ENCODE data around the gene CAND2. TPM values are rescaled to one million over a fixed set of nuclear protein-coding genes. Genes with fewer than 3 reads are reported as not detected.

CAND2 gene
- total RNA-seq, 3 donors from 2014 or later = 1.3 to 14.1 (median 1.4) TPM

- Histone ChIP-seq H3K36me3 (ENCODE audit: low read depth) (peaks cover 9% of the 10 kb centered on the region), H3K4me3 (peak overlapping the region; percentile 65), H3K9me3 (no peaks in the 10 kb centered on the region), H3K4me1 (ENCODE audit: low read depth) (peaks cover 18% of the 10 kb centered on the region)
- no peak for TF ChIP-seq CTCF (IDR thresholded peaks at IDR 0.05)
- intact Hi-C loops (cut with DNase I, micrococcal nuclease) = no loop called here
- ATAC-seq (peak; percentile 60), DNase-seq (peak in 1 of 3 donors; percentile 19)
Observed at GRCh38 chr3:12840591-12841148, 44.2 kb downstream of the CAND2 start.

DNA sequence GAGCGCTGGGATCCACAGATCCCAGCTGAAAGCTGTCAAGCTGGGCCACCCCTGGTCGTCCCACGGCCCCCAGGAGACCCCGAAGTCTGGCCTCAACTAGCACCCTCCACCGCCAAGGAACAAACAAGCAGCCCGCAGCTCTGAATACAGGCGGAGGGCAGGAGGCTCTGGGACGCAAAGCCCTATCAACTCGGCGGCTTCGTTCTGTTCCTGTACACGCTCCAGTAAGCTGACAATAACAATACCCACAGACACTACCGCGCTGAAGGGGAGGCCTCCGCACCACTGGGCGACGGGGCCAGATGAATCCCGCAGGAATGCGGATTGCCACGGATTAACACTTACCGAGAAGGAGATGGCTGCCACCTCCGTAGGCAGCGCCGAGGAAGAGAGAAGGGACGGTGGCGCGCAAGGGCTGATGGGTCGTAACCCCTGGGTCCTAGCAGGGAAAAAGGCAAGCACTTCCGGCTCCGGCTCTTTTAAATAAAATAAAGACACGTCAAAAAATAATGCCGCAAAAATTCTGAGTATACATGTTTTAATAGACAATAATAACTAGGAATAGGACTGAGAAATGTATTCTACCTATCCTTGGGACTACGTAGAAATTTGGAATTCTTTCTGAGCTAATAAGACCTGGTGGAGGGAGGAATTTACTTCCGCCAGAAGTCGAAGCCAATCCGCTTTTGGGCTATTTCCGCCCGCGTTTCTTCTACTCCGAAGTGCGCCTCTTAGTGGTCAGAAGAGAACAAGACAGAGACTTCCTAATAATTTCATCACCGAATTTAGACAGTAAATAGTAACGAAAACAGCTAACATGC lies 44.9 kb downstream of the CAND2 start, which contains the start of gene RPL32:
Gene RPL32 (minus strand): TSS at position 417 of the 821 bp plus-strand sequence. CDS start 1,328 bp downstream, outside the sequence.
- intact Hi-C loops (cut with DNase I, micrococcal nuclease) = no loop called here
- peak; percentile 71 for TF ChIP-seq CTCF (IDR thresholded peaks at IDR 0.05)

DNA sequence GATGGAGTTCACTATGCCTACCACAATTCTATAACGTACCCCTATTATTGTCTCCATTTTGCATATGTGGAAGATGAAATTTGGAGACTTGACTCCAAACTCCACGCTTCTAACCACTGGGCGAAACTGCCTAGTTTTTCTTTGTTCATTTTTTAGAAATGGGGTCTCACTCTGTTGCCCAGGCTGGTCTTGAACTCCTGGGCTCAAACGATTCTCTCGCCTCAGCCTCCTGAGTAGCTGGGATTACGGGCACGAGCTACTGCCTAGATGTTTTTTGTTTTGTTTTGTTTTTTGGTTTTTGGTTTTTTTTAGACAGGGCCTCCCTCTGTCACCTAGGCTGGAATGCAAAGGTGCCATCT lies 45.5 kb downstream of the CAND2 start:
- TF ChIP-seq CTCF (IDR thresholded peaks at IDR 0.05) = no peak
- ATAC-seq (no peak), DNase-seq (no peak)
- Histone ChIP-seq H3K4me3 (no peak overlapping the region), H3K4me1 (ENCODE audit: low read depth) (peaks cover 18% of the 10 kb centered on the region), H3K9me3 (no peaks in the 10 kb centered on the region), H3K36me3 (ENCODE audit: low read depth) (peaks cover 9% of the 10 kb centered on the region)
- intact Hi-C loops (cut with DNase I, micrococcal nuclease) = no loop called here

More for the DNA sequence above, 44.9 kb downstream of the CAND2 start, which contains the start of gene RPL32:
- peaks cover 18% of the 10 kb centered on the region for H3K4me1 ChIP-seq (ENCODE audit: low read depth)
- no peaks in the 10 kb centered on the region for H3K9me3 ChIP-seq
- DNase-seq = peak; percentile 87 to 92 (median 91)
- peaks cover 9% of the 10 kb centered on the region for H3K36me3 ChIP-seq (ENCODE audit: low read depth)
- peak within 1 kb of the TSS; percentile 65 for H3K4me3 ChIP-seq
- ATAC-seq = peak; percentile 96

GRCh38 chr3:12842469-12842868 lies 46.0 kb downstream of the CAND2 start:
- intact Hi-C loops (cut with DNase I, micrococcal nuclease) = no loop called here
- DNase-seq (no peak), ATAC-seq (no peak)
- TF ChIP-seq CTCF (IDR thresholded peaks at IDR 0.05) = no peak
- Histone ChIP-seq H3K36me3 (ENCODE audit: low read depth) (peaks cover 9% of the 10 kb centered on the region), H3K4me1 (ENCODE audit: low read depth) (peaks cover 18% of the 10 kb centered on the region), H3K4me3 (no peak overlapping the region), H3K9me3 (no peaks in the 10 kb centered on the region)

GRCh38 chr3:12845811-12846210 lies 49.3 kb downstream of the CAND2 start:
- DNase-seq (no peak), ATAC-seq (no peak)
- no peaks in the 10 kb centered on the region for H3K36me3 ChIP-seq (ENCODE audit: low read depth)
- H3K4me3 ChIP-seq = no peak overlapping the region
- H3K9me3 ChIP-seq = no peaks in the 10 kb centered on the region
- no peak for TF ChIP-seq CTCF (IDR thresholded peaks at IDR 0.05)
- intact Hi-C loops (cut with DNase I, micrococcal nuclease) = no loop called here
- H3K4me1 ChIP-seq (ENCODE audit: low read depth) = no peaks in the 10 kb centered on the region
